SK-N-SH treated with all-trans-retinoic acid at 6 μM for 48 hours (cell line): ENCODE results near the gene AMIGO2.

ENCODE experiments used
- ARNTL ChIP-seq: fragments of 450-650 bp; formaldehyde crosslinking; IDR thresholded peaks from 2 replicates; pipeline ENCODE4 v1.5.0; 2020; ENCODE audit warnings: low read depth, mild to moderate bottlenecking, moderate library complexity, borderline replicate concordance
- BACH2 ChIP-seq: fragments of 250-450 bp; sonication (Bioruptor Pico); IDR thresholded peaks from 2 replicates; pipeline ENCODE4 v1.9.0; 2021; ENCODE audit warnings: mild to moderate bottlenecking, borderline replicate concordance
- CSRNP3 ChIP-seq: fragments of 250-450 bp; sonication (Bioruptor Pico); IDR thresholded peaks from 2 replicates; pipeline ENCODE4 v1.5.1; 2021; ENCODE audit warnings: mild to moderate bottlenecking, moderate library complexity
- ESRRG ChIP-seq: fragments of 250-450 bp; sonication (Bioruptor Pico); IDR thresholded peaks from 2 replicates; pipeline ENCODE4 v1.6.1; 2021; ENCODE audit warnings: mild to moderate bottlenecking
- GLIS3 ChIP-seq: fragments of 250-450 bp; sonication (Bioruptor Pico); IDR thresholded peaks from 2 replicates; pipeline ENCODE4 v1.5.0; 2020; ENCODE audit warnings: mild to moderate bottlenecking, moderate library complexity
- ZNF70 ChIP-seq: fragments of 450-650 bp; formaldehyde crosslinking; IDR thresholded peaks from 2 replicates; pipeline ENCODE4 v1.5.0; 2020; ENCODE audit warnings: mild to moderate bottlenecking, moderate library complexity
- TF ChIP-seq, protein P1 (sequence below): fragments of 250-450 bp; sonication (Bioruptor Pico); IDR thresholded peaks from 2 replicates; pipeline ENCODE4 v1.8.0; 2020; ENCODE audit warnings: mild to moderate bottlenecking, moderate library complexity, borderline replicate concordance

DNA sequence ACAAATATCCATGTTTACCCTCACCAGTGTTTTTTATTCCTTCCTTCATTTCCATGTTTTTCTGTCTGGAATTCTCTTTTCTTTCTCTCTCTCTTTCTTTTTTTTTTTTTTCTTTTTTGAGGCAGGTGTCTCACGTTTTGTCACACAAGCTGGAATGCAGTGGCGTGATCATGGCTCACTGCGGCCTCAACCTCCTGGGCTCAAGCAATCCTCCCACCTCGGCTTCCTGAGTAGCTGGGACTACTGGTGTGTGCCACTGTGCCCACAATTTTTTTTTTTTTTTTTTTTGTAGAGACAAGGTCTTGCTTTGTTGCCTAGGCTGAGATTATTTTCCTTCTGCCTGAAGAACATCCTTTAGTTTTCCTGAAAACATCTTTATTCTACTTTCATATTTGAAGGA lies 15.0 kb upstream of the AMIGO2 start:
- TF ChIP-seq ARNTL: no peak
- TF ChIP-seq ZNF70 (CRISPR knock-in tag): no peak
- TF ChIP-seq BACH2 (CRISPR knock-in tag): no peak
- TF ChIP-seq CSRNP3 (CRISPR knock-in tag): no peak
- no peak for TF ChIP-seq ESRRG
- TF ChIP-seq, protein P1, sequence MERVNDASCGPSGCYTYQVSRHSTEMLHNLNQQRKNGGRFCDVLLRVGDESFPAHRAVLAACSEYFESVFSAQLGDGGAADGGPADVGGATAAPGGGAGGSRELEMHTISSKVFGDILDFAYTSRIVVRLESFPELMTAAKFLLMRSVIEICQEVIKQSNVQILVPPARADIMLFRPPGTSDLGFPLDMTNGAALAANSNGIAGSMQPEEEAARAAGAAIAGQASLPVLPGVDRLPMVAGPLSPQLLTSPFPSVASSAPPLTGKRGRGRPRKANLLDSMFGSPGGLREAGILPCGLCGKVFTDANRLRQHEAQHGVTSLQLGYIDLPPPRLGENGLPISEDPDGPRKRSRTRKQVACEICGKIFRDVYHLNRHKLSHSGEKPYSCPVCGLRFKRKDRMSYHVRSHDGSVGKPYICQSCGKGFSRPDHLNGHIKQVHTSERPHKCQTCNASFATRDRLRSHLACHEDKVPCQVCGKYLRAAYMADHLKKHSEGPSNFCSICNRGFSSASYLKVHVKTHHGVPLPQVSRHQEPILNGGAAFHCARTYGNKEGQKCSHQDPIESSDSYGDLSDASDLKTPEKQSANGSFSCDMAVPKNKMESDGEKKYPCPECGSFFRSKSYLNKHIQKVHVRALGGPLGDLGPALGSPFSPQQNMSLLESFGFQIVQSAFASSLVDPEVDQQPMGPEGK (CRISPR knock-in tag): no peak
- TF ChIP-seq GLIS3 (CRISPR knock-in tag): no peak
